MCF 10A (cell line): ENCODE measurements around the gene TOR3A. TPM values are rescaled to one million over a fixed set of nuclear protein-coding genes. Genes with fewer than 3 reads are reported as not detected.

Experiments used
- BruUV-seq: library from RNA; stranded (reverse); fragments of 400-500 nt; replicated peaks from 2 replicates; lab custom pipeline; 2021; lab: Mats Ljungman, UMichigan
- CTCF ChIA-PET: fragments of 300-600 bp; sonication (Branson Sonifier 250); formaldehyde crosslinking; extraction: SDS; loops from one replicate; lab custom pipeline; 2021; ENCODE audit warnings: antibody characterized with exemption, inconsistent platforms; lab: Yijun Ruan, JAX
- POLR2A ChIA-PET: fragments of 300-600, 350-650 bp; sonication (Branson Sonifier 250); formaldehyde crosslinking; extraction: SDS; loops from one replicate; lab custom pipeline; 2020; ENCODE audit warnings: antibody characterized with exemption, inconsistent platforms; lab: Yijun Ruan, JAX
- DNase-seq: peaks from one replicate; pipeline ENCODE4 v3.0.0-alpha.2; 2018; ENCODE audit not compliant: unreplicated experiment
- H3K27ac Mint-ChIP-seq: one replicate; pipeline ENCODE4 v1.8.0; 2022; ENCODE audit warnings: mild to moderate bottlenecking, low read depth, mixed read lengths; ENCODE audit not compliant: unreplicated experiment
- H3K27me3 Mint-ChIP-seq: one replicate; pipeline ENCODE4 v1.8.0; 2022; ENCODE audit warnings: mixed read lengths; ENCODE audit not compliant: insufficient read depth, unreplicated experiment
- H3K36me3 Mint-ChIP-seq: one replicate; pipeline ENCODE4 v1.8.0; 2022; ENCODE audit warnings: mild to moderate bottlenecking, moderate library complexity, mixed read lengths; ENCODE audit not compliant: insufficient read depth, unreplicated experiment
- H3K4me1 Mint-ChIP-seq: one replicate; pipeline ENCODE4 v1.8.0; 2022; ENCODE audit warnings: mixed read lengths; ENCODE audit not compliant: insufficient read depth, unreplicated experiment
- H3K4me3 Mint-ChIP-seq: one replicate; pipeline ENCODE4 v1.8.0; 2022; ENCODE audit warnings: mild to moderate bottlenecking, moderate library complexity, mixed read lengths; ENCODE audit not compliant: unreplicated experiment
- H3K9me3 Mint-ChIP-seq: one replicate; pipeline ENCODE4 v1.8.0; 2022; ENCODE audit warnings: mixed read lengths; ENCODE audit not compliant: unreplicated experiment
- CTCF ChIP-seq: fragments of 200-600 bp; IDR thresholded peaks from one replicate; pipeline ENCODE4 v1.8.0; 2022; ENCODE audit warnings: antibody characterized with exemption, mild to moderate bottlenecking; ENCODE audit not compliant: unreplicated experiment
- intact Hi-C: fragments of 100-400 bp; cut with micrococcal nuclease; formaldehyde crosslinking; loops from 2 replicates; pipeline ENCODE4 v1.14.1; 2022
- total RNA-seq: library from RNA; stranded (reverse); gene quantifications from 2 replicates; pipeline ENCODE4 v1.2.3, GENCODE V29; 2022

Gene TOR3A
- total RNA-seq, 1 experiment from 2014 or later = 31.3 TPM

GRCh38 chr1:179126338-179127060, 44.6 kb downstream of the TOR3A start:
- peaks cover 39% of the 10 kb centered on the region for H3K4me1 Mint-ChIP-seq
- intact Hi-C loops = no loop called here
- H3K4me3 Mint-ChIP-seq = no peak overlapping the region
- ChIA-PET CTCF (interaction anchor here (0.6 to 2.2 kb wide), 17 partner anchors 9 to 244 kb away, joined by 3 to 13 read pairs (median 4); no protein-coding TSS in a partner anchor), POLR2A (interaction anchor here (1.1 to 2.7 kb wide), 5 partner anchors 12 to 93 kb away, joined by 3 to 10 read pairs (median 5); no protein-coding TSS in a partner anchor)
- TF ChIP-seq CTCF = no peak
- no peaks in the 10 kb centered on the region for H3K27me3 Mint-ChIP-seq
- no peaks in the 10 kb centered on the region for H3K9me3 Mint-ChIP-seq
- H3K36me3 Mint-ChIP-seq = peaks cover 100% of the 10 kb centered on the region
- H3K27ac Mint-ChIP-seq = peak overlapping the region; percentile 69
- DNase-seq = no peak
- no TSS peak for BruUV-seq

- intact Hi-C loops = no loop called here
- Mint-ChIP-seq H3K4me1 (peaks cover 41% of the 10 kb centered on the region), H3K36me3 (peaks cover 100% of the 10 kb centered on the region), H3K27me3 (no peaks in the 10 kb centered on the region), H3K27ac (peak overlapping the region; percentile 69), H3K4me3 (no peak overlapping the region), H3K9me3 (no peaks in the 10 kb centered on the region)
- POLR2A ChIA-PET = interaction anchor here (0.6 to 4.3 kb wide), 6 partner anchors 10 to 92 kb away, joined by 3 to 22 read pairs (median 7); no protein-coding TSS in a partner anchor
- DNase-seq = peak; percentile 30
- TF ChIP-seq CTCF = no peak
- CTCF ChIA-PET = interaction anchor here (0.6 to 1.9 kb wide), 7 partner anchors 33 to 583 kb away, joined by 3 to 5 read pairs (median 4); no protein-coding TSS in a partner anchor
- no TSS peak for BruUV-seq
These were observed 45.5 kb downstream of the TOR3A start for GRCh38 chr1:179127163-179127895.

GRCh38 chr1:179128520-179128919, 46.6 kb downstream of the TOR3A start:
- H3K4me1 Mint-ChIP-seq = peaks cover 47% of the 10 kb centered on the region
- intact Hi-C loops = no loop called here
- TF ChIP-seq CTCF = no peak

More at GRCh38 chr1:179128520-179128919, 46.6 kb downstream of the TOR3A start:
- BruUV-seq = no TSS peak
- H3K4me3 Mint-ChIP-seq = no peak overlapping the region
- H3K27me3 Mint-ChIP-seq = no peaks in the 10 kb centered on the region
- H3K27ac Mint-ChIP-seq = no peak overlapping the region
- no peaks in the 10 kb centered on the region for H3K9me3 Mint-ChIP-seq
- H3K36me3 Mint-ChIP-seq = peaks cover 93% of the 10 kb centered on the region
- no peak for DNase-seq
- ChIA-PET CTCF (interaction anchor here (0.6 to 3.7 kb wide), 9 partner anchors 8 to 466 kb away, joined by 3 to 33 read pairs (median 3); partner anchors contain the start of gene SOAT1), POLR2A (interaction anchor here (0.6 to 4.3 kb wide), 9 partner anchors 9 to 182 kb away, joined by 3 to 22 read pairs (median 6); no protein-coding TSS in a partner anchor)
